Vagina (tissue), 2 donors: ENCODE results near the gene FLRT2. TPM values are rescaled to one million over a fixed set of nuclear protein-coding genes. Genes with fewer than 3 reads are reported as not detected.
A peak's percentile ranks its signal among the peaks of the same experiment; 100 is the strongest.

Experiments
- DNase-seq, 2 donors: peaks; one replicate each; pipeline ENCODE4 v3.0.0-alpha.2; 2017; ENCODE audit errors: extremely low spot score in 2 of 2
- H3K27ac ChIP-seq: fragments of 200-600 bp; sonication (generic); one replicate; pipeline ENCODE4 v1.5.1; 2019
- H3K27me3 ChIP-seq: fragments of 200-600 bp; sonication (generic); one replicate; pipeline ENCODE4 v1.5.1; 2019
- H3K36me3 ChIP-seq, 2 donors: fragments of 200-600 bp; sonication (generic); one replicate each; pipeline ENCODE4 v1.5.1; 2017 to 2019
- H3K4me1 ChIP-seq: fragments of 200-600 bp; sonication (generic); one replicate; pipeline ENCODE4 v1.5.1; 2019
- H3K4me3 ChIP-seq, 2 donors: fragments of 200-600 bp; sonication (generic); 1 replicate in 1 of 2; 2 replicates in 1 of 2; pipeline ENCODE4 v1.5.1; 2016 to 2019
- H3K9me3 ChIP-seq: fragments of 200-600 bp; sonication (generic); one replicate; pipeline ENCODE4 v1.5.1; 2019
- CTCF ChIP-seq, 3 experiments: fragments of 450-650 bp in 2 of 3; fragments of 200-600 bp in 1 of 3; sonication (generic) in 1 of 3; IDR thresholded peaks; one replicate each; pipeline ENCODE4 v1.5.1; 2017 to 2019; ENCODE audit warnings: antibody characterized with exemption in 3 of 3, mild to moderate bottlenecking in 2 of 3, moderate library complexity in 2 of 3
- POLR2A ChIP-seq, 2 donors: fragments of 450-650 bp; IDR thresholded peaks; one replicate each; pipeline ENCODE4 v1.6.1; 2017; ENCODE audit warnings: antibody characterized with exemption in 2 of 2, mild to moderate bottlenecking in 2 of 2, moderate library complexity in 2 of 2
- POLR2AphosphoS5 ChIP-seq, 2 donors: sonication (generic); formaldehyde crosslinking; IDR thresholded peaks; one replicate each; pipeline ENCODE4 v1.9.0; 2017; ENCODE audit warnings: antibody characterized with exemption in 2 of 2, mild to moderate bottlenecking in 2 of 2, low read depth in 1 of 2; ENCODE audit not compliant: insufficient read depth in 1 of 2
- intact Hi-C: fragments of 100-400 bp; cut with DNase I; formaldehyde crosslinking; loops from one replicate; pipeline ENCODE4 v1.15.1; 2023
- total RNA-seq: library from RNA; depleted of rRNA; stranded (reverse); fragments of >200 nt; gene quantifications from one replicate; pipeline ENCODE4 v1.2.3, GENCODE V29; 2016

FLRT2 gene
- total RNA-seq, 1 donor from 2014 or later: 22.8 TPM

GRCh38 chr14:85530626-85531025, 682 bp downstream of the FLRT2 start:
- no peaks in the 10 kb centered on the region for H3K27me3 ChIP-seq
- H3K4me1 ChIP-seq: peaks cover 36% of the 10 kb centered on the region
- intact Hi-C loops: no loop called here
- no peaks in the 10 kb centered on the region for H3K36me3 ChIP-seq
- no peaks in the 10 kb centered on the region for H3K9me3 ChIP-seq
- TF ChIP-seq CTCF (IDR thresholded peaks at IDR 0.05) (no peak), POLR2AphosphoS5 (IDR thresholded peaks at IDR 0.05; ENCODE audit: insufficient read depth in 1 of 2, low read depth in 1 of 2) (no peak), POLR2A (IDR thresholded peaks at IDR 0.05) (no peak)
- H3K4me3 ChIP-seq: peak overlapping the region; percentile 68 to 76
- DNase-seq: no peak
- peak overlapping the region; percentile 81 for H3K27ac ChIP-seq

GRCh38 chr14:85531141-85531586, 1.2 kb downstream of the FLRT2 start:
- Histone ChIP-seq H3K36me3 (no peaks in the 10 kb centered on the region), H3K4me1 (peaks cover 36% of the 10 kb centered on the region)
- DNase-seq: no peak

GRCh38 chr14:85531587-85532373, 1.8 kb downstream of the FLRT2 start:
- TF ChIP-seq POLR2AphosphoS5 (IDR thresholded peaks at IDR 0.05; ENCODE audit: insufficient read depth in 1 of 2, low read depth in 1 of 2) (peak in 1 of 2 donors; percentile 52), CTCF (IDR thresholded peaks at IDR 0.05) (no peak)
- Histone ChIP-seq H3K27ac (peak overlapping the region; percentile 81), H3K27me3 (no peaks in the 10 kb centered on the region), H3K9me3 (no peaks in the 10 kb centered on the region), H3K36me3 (no peaks in the 10 kb centered on the region), H3K4me3 (peak overlapping the region; percentile 68 to 76), H3K4me1 (peaks cover 36% of the 10 kb centered on the region)
- DNase-seq: peak in 1 of 2 donors; percentile 89
- intact Hi-C loops: no loop called here

More at GRCh38 chr14:85531141-85531586, 1.2 kb downstream of the FLRT2 start:
- intact Hi-C loops: no loop called here
- H3K27me3 ChIP-seq: no peaks in the 10 kb centered on the region
- no peaks in the 10 kb centered on the region for H3K9me3 ChIP-seq
- peak overlapping the region; percentile 81 for H3K27ac ChIP-seq
- no peak for TF ChIP-seq CTCF (IDR thresholded peaks at IDR 0.05)
- no peak for TF ChIP-seq POLR2AphosphoS5 (IDR thresholded peaks at IDR 0.05; ENCODE audit: insufficient read depth in 1 of 2, low read depth in 1 of 2)
- no peak for TF ChIP-seq POLR2A (IDR thresholded peaks at IDR 0.05)
- peak overlapping the region; percentile 68 to 76 for H3K4me3 ChIP-seq

GRCh38 chr14:85532374-85533022, 2.6 kb downstream of the FLRT2 start:
- no peaks in the 10 kb centered on the region for H3K9me3 ChIP-seq
- peak overlapping the region; percentile 81 for H3K27ac ChIP-seq
- intact Hi-C loops: no loop called here
- H3K36me3 ChIP-seq: no peaks in the 10 kb centered on the region
- no peak for DNase-seq
- peak overlapping the region; percentile 68 to 76 for H3K4me3 ChIP-seq
- H3K4me1 ChIP-seq: peaks cover 36% of the 10 kb centered on the region
- TF ChIP-seq POLR2A (IDR thresholded peaks at IDR 0.05) (no peak), CTCF (IDR thresholded peaks at IDR 0.05) (no peak), POLR2AphosphoS5 (IDR thresholded peaks at IDR 0.05; ENCODE audit: insufficient read depth in 1 of 2, low read depth in 1 of 2) (no peak)
- H3K27me3 ChIP-seq: no peaks in the 10 kb centered on the region
